Ectodermal cell (in vitro differentiated cells): ENCODE measurements around the gene MS4A6E.
"Not testable (repeated sequence)": the region's sequence is repeated elsewhere in the genome, so short reads cannot be mapped to it uniquely, and the experiment has no call there.

Experiments used
- H3K27ac ChIP-seq: 2 replicates; pipeline ENCODE4 v1.7.0; 2013; ENCODE audit warnings: mild to moderate bottlenecking, low read depth, low read length; ENCODE audit not compliant: insufficient read depth, poor library complexity, severe bottlenecking
- H3K27me3 ChIP-seq: 2 replicates; pipeline ENCODE4 v1.7.0; 2013; ENCODE audit warnings: mild to moderate bottlenecking, low read length; ENCODE audit not compliant: insufficient read depth, control insufficient read depth, poor library complexity, severe bottlenecking
- H3K36me3 ChIP-seq: one replicate; pipeline ENCODE4 v1.7.0; 2013; ENCODE audit warnings: low read length; ENCODE audit not compliant: control insufficient read depth, insufficient read depth
- H3K4me1 ChIP-seq: one replicate; pipeline ENCODE4 v1.7.0; 2013; ENCODE audit warnings: low read length; ENCODE audit not compliant: control insufficient read depth, insufficient read depth
- H3K4me3 ChIP-seq: 2 replicates; pipeline ENCODE4 v1.7.0; 2013; ENCODE audit warnings: low read depth, low read length, control low read depth; ENCODE audit not compliant: insufficient read depth
- H3K9me3 ChIP-seq: 2 replicates; pipeline ENCODE4 v1.7.0; 2013; ENCODE audit warnings: mild to moderate bottlenecking, low read length, moderate library complexity; ENCODE audit not compliant: control insufficient read depth
- whole genome bisulfite sequencing, 2 experiments: methylation state at CpG; one replicate each; pipeline ENCODE4 v1.1.7; 2013; ENCODE audit warnings: missing lambda C conversion rate in 2 of 2; 5-methylcytosine and 5-hydroxymethylcytosine counted together

The MS4A6E gene

DNA sequence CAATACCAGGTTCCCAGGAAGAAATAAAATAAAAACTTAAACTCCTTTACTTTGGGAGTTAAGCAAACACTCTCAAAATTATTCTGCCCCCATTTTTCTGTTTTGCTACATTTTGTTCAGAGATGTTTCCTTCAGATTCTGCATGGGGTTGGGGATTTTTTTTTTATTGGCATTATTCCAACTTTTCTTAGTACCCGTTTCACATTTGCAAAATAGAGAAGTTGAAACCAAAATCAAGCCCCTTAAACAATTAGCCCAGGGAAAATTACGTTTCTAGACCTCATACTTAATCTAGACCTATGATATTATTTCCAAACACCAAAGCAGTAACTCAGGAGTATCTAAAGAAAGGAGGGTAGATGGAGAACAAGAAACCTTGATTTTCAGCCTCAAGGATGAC is 30.7 kb downstream of the MS4A6E start:
- Histone ChIP-seq H3K36me3 (no peaks in the 10 kb centered on the region), H3K27me3 (no peaks in the 10 kb centered on the region), H3K9me3 (no peaks in the 10 kb centered on the region), H3K4me1 (no peaks in the 10 kb centered on the region), H3K4me3 (no peak overlapping the region), H3K27ac (no peak overlapping the region)
- WGBS, 2 experiments = 94 to 100% methylated on average over 2 of the region's 2 CpGs

DNA sequence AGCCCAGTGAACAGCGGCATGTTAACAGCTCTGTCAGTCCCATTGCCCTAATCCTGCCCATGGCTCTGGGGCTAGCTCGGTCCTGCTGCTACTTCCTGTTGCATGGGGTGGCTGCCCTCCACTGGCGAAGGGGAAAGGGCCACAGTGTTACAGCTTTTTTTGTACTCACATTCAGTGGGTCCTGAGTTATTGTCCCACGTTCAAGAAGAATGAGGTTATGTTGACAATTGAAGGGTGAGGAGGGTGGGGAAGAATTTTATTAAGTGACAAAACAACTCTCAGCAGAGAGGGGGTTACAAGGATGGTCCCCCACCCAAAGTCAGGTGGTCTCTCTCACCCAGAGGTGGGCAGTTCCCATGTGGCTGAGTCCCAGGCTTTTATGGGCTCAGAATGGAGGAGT is 33.6 kb downstream of the MS4A6E start:
- no peaks in the 10 kb centered on the region for H3K4me1 ChIP-seq
- no peaks in the 10 kb centered on the region for H3K36me3 ChIP-seq
- H3K27ac ChIP-seq = no peak overlapping the region
- 89 to 93% methylated on average over 4 of the region's 4 CpGs for WGBS, 2 experiments
- H3K9me3 ChIP-seq = no peaks in the 10 kb centered on the region
- H3K27me3 ChIP-seq = no peaks in the 10 kb centered on the region
- H3K4me3 ChIP-seq = no peak overlapping the region

DNA sequence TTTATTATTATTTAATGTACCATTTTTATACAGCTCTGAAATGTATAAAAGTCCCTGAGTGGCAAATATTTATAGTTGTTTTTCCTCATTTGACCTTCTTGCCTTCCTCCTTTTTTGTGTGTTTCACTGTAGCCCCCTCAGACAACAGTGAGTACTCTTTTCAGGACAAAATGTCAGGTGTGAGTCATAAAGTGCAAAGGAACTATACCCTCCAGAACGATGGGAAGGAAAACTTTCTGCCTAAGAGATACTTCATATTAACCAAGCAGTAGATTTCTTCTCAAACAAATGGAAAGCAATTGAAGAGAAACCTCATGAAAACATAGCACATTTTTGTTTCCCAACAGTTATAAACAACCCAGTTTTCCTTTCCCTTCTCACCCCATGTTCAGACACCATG is 35.2 kb downstream of the MS4A6E start:
- Histone ChIP-seq H3K9me3 (no peaks in the 10 kb centered on the region), H3K4me3 (no peak overlapping the region), H3K36me3 (no peaks in the 10 kb centered on the region), H3K27ac (no peak overlapping the region), H3K4me1 (no peaks in the 10 kb centered on the region), H3K27me3 (no peaks in the 10 kb centered on the region)
- 89 to 97% methylated on average over 1 of the region's 1 CpG for WGBS, 2 experiments

DNA sequence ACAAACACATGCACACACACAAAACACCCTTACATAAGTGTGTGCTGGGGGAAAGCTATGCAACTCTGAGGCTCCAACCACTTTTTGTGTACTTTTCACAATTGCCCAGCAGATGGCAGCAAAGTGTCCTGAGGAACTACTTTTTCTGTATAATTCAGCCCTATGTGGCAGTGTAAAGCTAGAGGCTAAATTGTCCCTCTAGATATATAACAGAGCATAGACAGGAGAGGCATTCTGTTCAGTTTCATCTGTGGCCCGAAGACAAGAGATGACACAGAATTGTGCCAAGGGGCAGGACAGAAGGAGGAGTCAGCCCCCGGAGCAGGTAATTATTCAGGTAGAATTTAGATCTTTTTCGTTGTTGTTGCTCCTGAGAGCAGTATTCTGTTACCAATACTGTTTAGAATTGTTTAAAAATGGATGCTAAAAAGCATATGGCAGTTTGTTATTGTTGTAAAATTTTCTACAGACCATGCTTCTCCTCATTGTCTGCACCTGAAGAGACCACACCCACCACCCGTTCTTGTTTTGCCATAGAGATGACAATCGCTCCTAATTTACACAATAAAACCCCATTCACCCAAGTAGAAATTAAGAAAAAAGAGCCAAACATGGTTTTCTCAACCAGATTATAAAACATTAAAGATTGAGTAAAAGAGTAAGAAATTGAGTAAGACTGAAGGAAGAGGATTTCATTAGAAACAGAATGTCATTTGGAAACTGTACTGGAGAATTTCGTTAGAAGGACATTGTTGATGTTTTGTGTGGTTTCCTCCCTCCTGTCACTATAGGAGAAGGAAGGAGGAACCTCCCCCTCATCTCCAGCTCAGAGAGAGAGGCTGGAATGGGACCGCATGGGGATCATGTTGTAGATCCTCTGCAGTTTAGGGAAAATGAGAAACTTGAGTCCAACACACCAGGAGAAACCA is 36.8 kb downstream of the MS4A6E start:
- WGBS, 2 experiments = 48 to 51% methylated on average over 6 to 7 of the region's 7 CpGs
- Histone ChIP-seq H3K9me3 (no peaks in the 10 kb centered on the region), H3K4me3 (no peak overlapping the region), H3K27ac (no peak overlapping the region), H3K36me3 (no peaks in the 10 kb centered on the region), H3K4me1 (no peaks in the 10 kb centered on the region), H3K27me3 (no peaks in the 10 kb centered on the region)

DNA sequence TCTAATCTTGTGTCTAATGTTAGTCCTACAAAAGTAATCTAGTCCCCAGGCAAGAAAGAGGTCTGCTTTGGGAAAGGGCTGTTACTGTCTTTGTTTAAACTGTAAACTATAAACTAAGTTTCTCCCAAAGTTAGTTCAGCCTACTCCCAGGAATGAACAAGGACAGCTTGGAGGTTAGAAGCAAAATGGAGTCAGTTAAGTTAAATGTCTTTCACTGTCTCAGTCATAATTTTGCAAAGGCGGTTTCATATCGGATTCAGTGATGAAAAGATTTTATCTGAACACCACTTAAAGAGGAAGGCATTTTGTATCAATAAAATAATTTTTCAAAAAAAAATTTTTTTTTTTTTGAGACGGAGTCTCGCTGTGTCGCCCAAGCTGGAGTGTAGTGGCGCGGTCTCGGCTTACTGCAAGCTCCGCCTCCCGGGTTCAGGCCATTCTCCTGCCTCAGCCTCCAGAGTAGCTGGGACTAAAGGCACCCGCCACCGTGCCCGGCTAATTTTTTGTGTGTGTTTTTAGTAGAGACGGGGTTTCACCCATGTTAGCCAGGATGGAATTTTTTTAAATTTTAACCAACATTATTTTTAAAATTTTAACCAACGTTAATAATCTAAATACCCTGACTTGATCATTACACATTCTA is 39.3 kb downstream of the MS4A6E start:
- not testable (repeated sequence) for H3K36me3 ChIP-seq, H3K4me1 ChIP-seq, H3K27me3 ChIP-seq, H3K4me3 ChIP-seq, H3K9me3 ChIP-seq, H3K27ac ChIP-seq
- 91 to 94% methylated on average over 14 to 15 of the region's 15 CpGs for WGBS, 2 experiments

DNA sequence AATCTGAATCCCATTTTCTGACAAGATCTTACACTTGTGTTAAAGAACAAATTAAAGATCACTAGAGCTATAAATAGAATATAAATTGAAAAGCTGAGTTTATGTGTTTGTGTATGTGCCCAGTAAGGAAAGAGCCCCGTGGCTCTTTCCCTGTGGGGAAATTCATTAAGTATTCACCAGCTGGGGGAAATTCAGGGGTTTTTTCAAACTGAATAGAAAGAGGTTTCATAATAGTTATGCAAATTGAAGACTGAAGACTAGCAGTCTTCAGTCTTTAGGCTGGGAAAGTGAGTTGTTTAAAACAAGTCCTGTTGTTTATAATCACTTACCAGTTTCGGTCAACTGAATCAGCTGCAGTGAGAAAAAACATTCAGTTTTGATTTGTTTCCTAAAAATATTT is 40.0 kb downstream of the MS4A6E start:
- WGBS, 2 experiments = 68 to 71% methylated on average over 2 of the region's 2 CpGs
- no peaks in the 10 kb centered on the region for H3K9me3 ChIP-seq

DNA sequence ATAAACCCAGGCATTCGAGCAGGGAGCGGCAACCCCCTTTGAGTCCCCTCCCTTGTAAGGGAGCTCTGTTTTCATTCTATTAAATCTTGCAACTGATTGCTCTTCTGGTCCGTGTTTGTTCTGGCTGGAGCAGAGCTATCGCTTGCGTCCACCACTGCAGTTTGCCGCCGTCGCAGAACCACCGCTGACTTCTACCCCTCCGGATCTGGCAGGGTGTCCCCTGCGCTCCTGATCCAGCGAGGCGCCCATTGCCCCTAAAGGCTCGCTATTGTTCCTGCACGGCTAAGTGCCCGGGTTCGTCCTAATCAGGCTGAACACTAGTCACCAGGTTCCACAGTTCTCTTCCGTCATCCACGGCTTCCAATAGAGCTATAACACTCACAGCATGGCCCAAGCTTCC is 40.8 kb downstream of the MS4A6E start:
- 95% methylated on average over 19 of the region's 19 CpGs for WGBS, 2 experiments
- Histone ChIP-seq H3K4me1 (no peaks in the 10 kb centered on the region), H3K27me3 (no peaks in the 10 kb centered on the region), H3K27ac (no peak overlapping the region), H3K9me3 (no peaks in the 10 kb centered on the region), H3K36me3 (no peaks in the 10 kb centered on the region), H3K4me3 (no peak overlapping the region)

More for the DNA sequence above, 40.0 kb downstream of the MS4A6E start:
- Histone ChIP-seq H3K4me1 (no peaks in the 10 kb centered on the region), H3K4me3 (no peak overlapping the region), H3K27me3 (no peaks in the 10 kb centered on the region), H3K36me3 (no peaks in the 10 kb centered on the region), H3K27ac (no peak overlapping the region)

DNA sequence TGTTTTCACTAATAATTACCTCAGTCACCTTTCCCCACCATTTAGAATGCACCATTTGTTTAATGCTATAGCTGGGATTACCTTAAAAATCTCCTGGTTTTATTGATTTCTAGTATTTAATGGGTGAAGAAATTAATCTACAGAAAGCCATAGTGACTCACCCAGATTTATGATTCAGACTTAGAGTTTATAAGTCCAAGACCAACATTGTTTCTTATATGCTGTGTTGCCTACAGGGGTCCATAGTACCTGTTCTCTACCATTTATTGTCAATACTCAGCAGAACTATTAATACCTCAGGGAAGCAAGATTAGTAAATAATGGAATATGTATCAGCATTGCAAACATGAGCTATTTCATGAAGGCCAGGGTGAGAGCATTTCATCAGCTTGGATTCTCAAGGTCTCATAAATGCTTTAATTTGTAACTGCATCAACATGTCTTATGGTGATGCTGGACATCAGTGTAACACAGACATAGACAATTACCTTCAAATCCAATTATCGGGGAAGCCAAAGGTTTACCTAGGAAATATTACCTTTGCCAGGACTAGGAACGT is 43.3 kb downstream of the MS4A6E start:
- Histone ChIP-seq H3K27me3 (no peaks in the 10 kb centered on the region), H3K36me3 (no peaks in the 10 kb centered on the region), H3K9me3 (no peaks in the 10 kb centered on the region), H3K4me1 (no peaks in the 10 kb centered on the region), H3K27ac (no peak overlapping the region), H3K4me3 (no peak overlapping the region)
- WGBS, 2 experiments = 90 to 95% methylated on average over 2 of the region's 2 CpGs

DNA sequence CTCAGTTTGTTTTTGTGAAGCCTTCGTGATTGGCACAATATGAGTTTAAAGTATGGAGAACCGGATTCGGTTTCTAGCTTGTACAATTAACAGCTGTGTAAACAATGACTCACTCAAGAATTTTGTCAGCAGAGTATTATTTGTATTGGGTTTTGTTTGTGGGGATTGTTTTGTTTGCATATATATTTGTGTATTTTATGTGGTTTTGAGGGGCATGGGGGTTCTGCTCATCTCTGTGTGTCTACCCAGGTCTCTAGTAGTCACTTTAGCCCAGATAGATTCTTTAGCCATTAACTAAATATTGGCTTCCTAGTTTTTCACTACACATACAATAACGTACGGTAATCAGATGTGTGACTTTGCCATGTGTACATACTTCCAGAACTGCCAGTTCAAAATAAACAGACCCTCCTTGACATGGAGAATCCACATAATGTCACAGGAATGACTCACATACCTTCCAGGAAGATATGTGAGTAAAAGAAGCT is 43.8 kb downstream of the MS4A6E start:
- H3K4me1 ChIP-seq = no peaks in the 10 kb centered on the region
- no peaks in the 10 kb centered on the region for H3K27me3 ChIP-seq
- no peak overlapping the region for H3K4me3 ChIP-seq
- no peaks in the 10 kb centered on the region for H3K9me3 ChIP-seq
- no peaks in the 10 kb centered on the region for H3K36me3 ChIP-seq
- 93 to 95% methylated on average over 5 of the region's 5 CpGs for WGBS, 2 experiments
- H3K27ac ChIP-seq = no peak overlapping the region

DNA sequence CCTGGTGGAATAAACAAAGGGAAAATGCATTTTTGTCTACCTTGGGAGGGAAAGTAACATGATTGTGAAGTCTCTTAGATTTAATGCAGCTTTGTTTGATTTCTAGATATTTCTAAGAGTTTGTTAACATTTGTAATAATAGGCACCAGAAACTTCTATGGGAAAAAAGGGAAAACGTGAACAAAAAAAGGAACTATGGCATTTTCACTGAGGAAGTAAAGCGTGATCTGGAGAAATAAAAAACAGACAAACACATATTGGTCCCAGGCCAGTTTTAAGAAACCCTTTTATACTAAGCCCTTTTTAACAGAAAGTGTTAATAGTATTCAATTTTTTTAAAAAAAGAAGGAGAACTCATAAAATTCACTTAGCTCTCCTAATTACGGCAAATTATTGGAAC is 44.3 kb downstream of the MS4A6E start:
- Histone ChIP-seq H3K4me3 (no peak overlapping the region), H3K27me3 (no peaks in the 10 kb centered on the region), H3K9me3 (no peaks in the 10 kb centered on the region), H3K36me3 (no peaks in the 10 kb centered on the region), H3K4me1 (no peaks in the 10 kb centered on the region), H3K27ac (no peak overlapping the region)
- WGBS, 2 experiments = 94 to 96% methylated on average over 2 to 3 of the region's 3 CpGs
